GM18907 (cell line): ENCODE measurements around the gene CHD9NB.
A peak's percentile ranks its signal among the peaks of the same experiment; 100 is the strongest.
"Not testable (repeated sequence)": the region's sequence is repeated elsewhere in the genome, so short reads cannot be mapped to it uniquely, and the experiment has no call there.

Experiments
- ATAC-seq: cut with Tn5 transposase; IDR thresholded peaks from one replicate; pipeline ENCODE4 v1.9.1; 2021; ENCODE audit warnings: mild to moderate bottlenecking, moderate library complexity; ENCODE audit not compliant: unreplicated experiment

The CHD9NB gene

GRCh38 chr16:53059672-53060071 is 7.0 kb upstream of the CHD9NB start:
- ATAC-seq: no peak

GRCh38 chr16:53058882-53059281 is 6.2 kb upstream of the CHD9NB start:
- ATAC-seq: no peak

- ATAC-seq: no peak
These were observed 5.7 kb upstream of the CHD9NB start for GRCh38 chr16:53058441-53058840.

GRCh38 chr16:53057658-53058057 is 5.0 kb upstream of the CHD9NB start:
- no peak for ATAC-seq

GRCh38 chr16:53056392-53056881 is 3.7 kb upstream of the CHD9NB start:
- ATAC-seq: no peak

- ATAC-seq: no peak
These were observed 3.1 kb upstream of the CHD9NB start for GRCh38 chr16:53055541-53056391.

- peak; percentile 82 for ATAC-seq
These were observed 2.2 kb upstream of the CHD9NB start, which contains the start of gene CHD9 for GRCh38 chr16:53054670-53055485. Gene CHD9 (plus strand): TSS chr16:53054991. CDS start chr16:53156090, 101,099 bp downstream.

GRCh38 chr16:53053967-53054669 is 1.4 kb upstream of the CHD9NB start:
- ATAC-seq: peak; percentile 40

GRCh38 chr16:53051255-53051654 is 1.4 kb downstream of the CHD9NB start:
- not testable (repeated sequence) for ATAC-seq

GRCh38 chr16:53048139-53048915 is 4.4 kb downstream of the CHD9NB start:
- ATAC-seq: no peak

- ATAC-seq: not testable (repeated sequence)
These were observed 5.2 kb downstream of the CHD9NB start for GRCh38 chr16:53047515-53047914.

GRCh38 chr16:53045341-53046220 is 7.1 kb downstream of the CHD9NB start:
- ATAC-seq: no peak

GRCh38 chr16:53043986-53044601 is 8.6 kb downstream of the CHD9NB start:
- ATAC-seq: no peak

GRCh38 chr16:53043428-53043831 is 9.3 kb downstream of the CHD9NB start:
- no peak for ATAC-seq

- ATAC-seq: no peak
These were observed 10.4 kb downstream of the CHD9NB start for GRCh38 chr16:53042235-53042701.

GRCh38 chr16:53041320-53042051 is 11.2 kb downstream of the CHD9NB start:
- peak; percentile 65 for ATAC-seq

GRCh38 chr16:53040788-53041187 is 11.9 kb downstream of the CHD9NB start:
- ATAC-seq: no peak

GRCh38 chr16:53036711-53037110 is 16.0 kb downstream of the CHD9NB start:
- ATAC-seq: not testable (repeated sequence)
